Hepatocyte (in vitro differentiated cells): ENCODE measurements around the gene TINAG. TPM values are rescaled to one million over a fixed set of nuclear protein-coding genes. Genes with fewer than 3 reads are reported as not detected.

ENCODE experiments used
- DNase-seq: peaks from one replicate; pipeline ENCODE4 v3.0.0-alpha.2; 2016; ENCODE audit warnings: low spot score
- H2AFZ ChIP-seq: fragments of 200-600 bp; sonication (generic); 2 replicates; pipeline ENCODE4 v1.6.0; 2016; ENCODE audit warnings: antibody characterized with exemption, mild to moderate bottlenecking
- H3K27ac ChIP-seq: fragments of 200-600 bp; sonication (generic); 2 replicates; pipeline ENCODE4 v1.5.1; 2016; ENCODE audit warnings: mild to moderate bottlenecking
- H3K27me3 ChIP-seq: fragments of 200-600 bp; sonication (generic); 2 replicates; pipeline ENCODE4 v1.6.1; 2016
- H3K36me3 ChIP-seq: fragments of 200-600 bp; sonication (generic); replicated peaks from 2 replicates; pipeline ENCODE4 v1.5.1; 2016; ENCODE audit warnings: low read depth; ENCODE audit not compliant: insufficient read depth
- H3K4me1 ChIP-seq: fragments of 200-600 bp; sonication (generic); 2 replicates; pipeline ENCODE4 v1.5.1; 2016; ENCODE audit warnings: mild to moderate bottlenecking, moderate library complexity; ENCODE audit not compliant: insufficient read depth
- H3K4me2 ChIP-seq: fragments of 200-600 bp; sonication (generic); 2 replicates; pipeline ENCODE4 v1.6.0; 2016
- H3K4me3 ChIP-seq: fragments of 200-600 bp; sonication (generic); 2 replicates; pipeline ENCODE4 v1.5.1; 2016; ENCODE audit warnings: mild to moderate bottlenecking
- H3K79me2 ChIP-seq: fragments of 200-600 bp; sonication (generic); 2 replicates; pipeline ENCODE4 v1.6.0; 2017; ENCODE audit warnings: mild to moderate bottlenecking
- H3K9me2 ChIP-seq: fragments of 200-600 bp; sonication (generic); replicated peaks from 2 replicates; pipeline ENCODE4 v1.6.0; 2017; ENCODE audit warnings: mild to moderate bottlenecking; ENCODE audit not compliant: insufficient read depth
- H3K9me3 ChIP-seq: fragments of 200-600 bp; sonication (generic); 2 replicates; pipeline ENCODE4 v1.5.1; 2016; ENCODE audit warnings: low read depth, mild to moderate bottlenecking
- H4K20me1 ChIP-seq: fragments of 200-600 bp; sonication (generic); 2 replicates; pipeline ENCODE4 v1.6.0; 2016; ENCODE audit warnings: mild to moderate bottlenecking; ENCODE audit not compliant: insufficient read depth, poor library complexity, severe bottlenecking
- EZH2 ChIP-seq: fragments of 200-600 bp; sonication (generic); IDR thresholded peaks from 2 replicates; pipeline ENCODE4 v1.6.1; 2016; ENCODE audit warnings: antibody characterized with exemption, mild to moderate bottlenecking, borderline replicate concordance
- EZH2phosphoT487 ChIP-seq: fragments of 200-600 bp; sonication (generic); IDR thresholded peaks from one replicate; pipeline ENCODE4 v1.6.1; 2018; ENCODE audit warnings: antibody characterized with exemption, mild to moderate bottlenecking, low read depth, moderate library complexity; ENCODE audit not compliant: unreplicated experiment, severe bottlenecking
- WGBS: methylation state at CpG from one replicate; pipeline ENCODE4 v1.1.6; 2016; ENCODE audit warnings: low lambda C conversion rate; ENCODE audit errors: missing lambda C conversion rate; 5-methylcytosine and 5-hydroxymethylcytosine counted together
- polyA plus RNA-seq: library from polyadenylated mRNA; unstranded; fragments of >200 nt; fragmentation: Nextera tagmentation; extraction: Ambion mirVana; gene quantifications from 2 replicates; pipeline ENCODE4 v1.2.1, GENCODE V29; 2016
- total RNA-seq: library from RNA; depleted of rRNA; stranded (reverse); fragments of >200 nt; gene quantifications from 2 replicates; pipeline ENCODE4 v1.2.3, GENCODE V29; 2014
- TF ChIP-seq, protein P1 (sequence below): fragments of 200-600 bp; sonication (generic); IDR thresholded peaks from 2 replicates; pipeline ENCODE4 v1.5.1; 2016; ENCODE audit warnings: antibody characterized with exemption, mild to moderate bottlenecking; ENCODE audit not compliant: poor library complexity

TINAG gene
- total and polyA plus RNA-seq, 2 experiments from 2014 or later, result 0.76 to 1.1 TPM

DNA sequence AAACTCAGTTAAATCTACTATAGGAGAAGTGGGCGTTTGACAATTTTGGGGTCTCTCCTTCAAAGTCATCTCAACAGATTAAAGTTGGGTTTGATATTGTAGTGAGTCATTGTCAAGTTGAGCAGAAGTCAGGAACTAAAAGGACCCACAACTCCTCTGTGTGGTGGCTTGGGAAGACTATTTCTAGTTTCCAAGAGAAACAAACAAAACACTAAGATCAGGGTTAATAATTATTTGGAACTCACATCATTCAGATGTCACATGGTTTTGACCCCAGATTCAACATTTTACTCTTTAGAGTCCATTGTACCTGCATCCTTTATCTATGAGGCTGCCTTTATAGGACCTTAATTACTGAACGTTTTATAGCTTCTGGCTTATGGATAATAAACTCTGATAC lies 45.3 kb upstream of the TINAG start:
- H2AFZ ChIP-seq, result no peak overlapping the region
- no peaks in the 10 kb centered on the region for H3K27me3 ChIP-seq
- no peaks in the 10 kb centered on the region for H3K4me1 ChIP-seq
- no peaks in the 10 kb centered on the region for H3K9me3 ChIP-seq
- H3K4me3 ChIP-seq, result no peak overlapping the region
- no peak overlapping the region for H3K4me2 ChIP-seq
- peak; percentile 6 for DNase-seq
- H3K27ac ChIP-seq, result peak overlapping the region; percentile 5
- H3K36me3 ChIP-seq, result no peaks in the 10 kb centered on the region
- no peaks in the 10 kb centered on the region for H3K9me2 ChIP-seq
- TF ChIP-seq, protein P1, sequence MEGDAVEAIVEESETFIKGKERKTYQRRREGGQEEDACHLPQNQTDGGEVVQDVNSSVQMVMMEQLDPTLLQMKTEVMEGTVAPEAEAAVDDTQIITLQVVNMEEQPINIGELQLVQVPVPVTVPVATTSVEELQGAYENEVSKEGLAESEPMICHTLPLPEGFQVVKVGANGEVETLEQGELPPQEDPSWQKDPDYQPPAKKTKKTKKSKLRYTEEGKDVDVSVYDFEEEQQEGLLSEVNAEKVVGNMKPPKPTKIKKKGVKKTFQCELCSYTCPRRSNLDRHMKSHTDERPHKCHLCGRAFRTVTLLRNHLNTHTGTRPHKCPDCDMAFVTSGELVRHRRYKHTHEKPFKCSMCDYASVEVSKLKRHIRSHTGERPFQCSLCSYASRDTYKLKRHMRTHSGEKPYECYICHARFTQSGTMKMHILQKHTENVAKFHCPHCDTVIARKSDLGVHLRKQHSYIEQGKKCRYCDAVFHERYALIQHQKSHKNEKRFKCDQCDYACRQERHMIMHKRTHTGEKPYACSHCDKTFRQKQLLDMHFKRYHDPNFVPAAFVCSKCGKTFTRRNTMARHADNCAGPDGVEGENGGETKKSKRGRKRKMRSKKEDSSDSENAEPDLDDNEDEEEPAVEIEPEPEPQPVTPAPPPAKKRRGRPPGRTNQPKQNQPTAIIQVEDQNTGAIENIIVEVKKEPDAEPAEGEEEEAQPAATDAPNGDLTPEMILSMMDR, result no peak
- TF ChIP-seq EZH2phosphoT487 (no peak), EZH2 (no peak)
- H4K20me1 ChIP-seq, result no peaks in the 10 kb centered on the region
- 62% methylated on average over 2 of the region's 2 CpGs for WGBS
- no peaks in the 10 kb centered on the region for H3K79me2 ChIP-seq

DNA sequence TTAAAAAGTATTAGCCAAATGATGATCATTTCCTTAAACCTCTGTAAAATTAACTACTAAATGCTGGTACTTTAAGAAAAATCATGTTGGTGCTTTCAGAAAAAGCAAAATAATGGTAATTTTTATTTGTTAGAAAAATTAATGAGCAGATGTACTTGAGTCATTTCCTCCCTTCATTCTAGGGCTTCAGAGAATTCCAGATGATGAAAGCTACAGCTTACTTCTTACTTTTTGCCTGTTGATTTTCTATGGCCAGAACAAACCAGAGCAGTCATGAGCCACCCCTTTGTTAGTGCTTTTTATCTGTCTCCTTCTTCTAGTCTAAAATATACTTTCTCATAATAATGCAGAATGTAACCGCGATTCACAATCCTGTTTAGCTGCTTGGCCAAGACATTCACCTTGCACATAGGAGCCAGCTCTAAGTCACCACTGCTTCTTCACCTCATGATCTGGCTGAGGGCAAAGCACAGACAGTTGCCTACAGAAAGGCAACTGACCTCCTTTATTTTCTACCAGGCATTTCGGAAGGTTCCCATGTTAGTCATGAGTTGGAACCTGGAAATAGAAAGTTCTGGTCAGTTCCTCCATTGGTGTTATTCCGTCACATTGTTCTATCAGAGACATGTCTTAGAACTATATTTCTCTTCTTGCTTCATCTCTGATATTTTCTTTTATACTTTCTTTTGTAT lies 43.5 kb upstream of the TINAG start:
- no peak for DNase-seq
- Histone ChIP-seq H3K4me3 (no peak overlapping the region), H3K9me2 (no peaks in the 10 kb centered on the region), H3K4me1 (no peaks in the 10 kb centered on the region), H3K9me3 (no peaks in the 10 kb centered on the region), H3K27me3 (no peaks in the 10 kb centered on the region), H3K4me2 (no peak overlapping the region), H2AFZ (no peak overlapping the region), H3K27ac (no peak overlapping the region), H4K20me1 (no peaks in the 10 kb centered on the region), H3K79me2 (no peaks in the 10 kb centered on the region), H3K36me3 (no peaks in the 10 kb centered on the region)
- TF ChIP-seq, protein P1, result no peak
- TF ChIP-seq EZH2phosphoT487 (no peak), EZH2 (no peak)
- WGBS, result 100% methylated on average over 4 of the region's 4 CpGs

- H3K4me1 ChIP-seq, result no peaks in the 10 kb centered on the region
- H3K79me2 ChIP-seq, result no peaks in the 10 kb centered on the region
- no peaks in the 10 kb centered on the region for H4K20me1 ChIP-seq
- no peaks in the 10 kb centered on the region for H3K36me3 ChIP-seq
- no peak overlapping the region for H2AFZ ChIP-seq
- no peak overlapping the region for H3K4me2 ChIP-seq
- no peak overlapping the region for H3K4me3 ChIP-seq
- DNase-seq, result no peak
- H3K9me2 ChIP-seq, result no peaks in the 10 kb centered on the region
- WGBS, result 76% methylated on average over 5 of the region's 5 CpGs
- TF ChIP-seq, protein P1, result no peak
- no peak for TF ChIP-seq EZH2
- no peak for TF ChIP-seq EZH2phosphoT487
- no peaks in the 10 kb centered on the region for H3K9me3 ChIP-seq
- no peak overlapping the region for H3K27ac ChIP-seq
- no peaks in the 10 kb centered on the region for H3K27me3 ChIP-seq
Measured at GRCh38 chr6:54266400-54266923, 41.8 kb upstream of the TINAG start.

DNA sequence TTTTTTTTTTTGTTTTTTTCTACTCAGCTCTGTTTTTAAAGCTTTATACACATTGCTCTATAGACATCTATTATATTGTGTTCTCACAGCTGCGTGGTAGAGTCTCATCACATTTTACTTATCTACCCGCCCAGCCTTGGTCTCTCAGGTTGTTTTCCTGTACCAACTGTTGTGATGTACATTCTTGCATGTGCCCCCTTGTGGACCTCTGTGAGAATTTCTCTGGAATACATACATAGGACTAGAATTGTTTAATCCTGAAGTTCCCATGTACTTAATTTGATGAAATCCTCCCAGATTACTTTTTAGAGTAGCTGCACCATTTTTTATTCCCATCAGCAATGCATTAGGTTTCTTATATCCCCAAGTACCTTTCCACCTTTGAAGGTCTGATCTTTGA lies 40.4 kb upstream of the TINAG start:
- DNase-seq, result peak; percentile 65
- Histone ChIP-seq H3K4me1 (no peaks in the 10 kb centered on the region), H3K27me3 (no peaks in the 10 kb centered on the region), H3K4me3 (no peak overlapping the region), H2AFZ (no peak overlapping the region), H3K27ac (no peak overlapping the region), H3K36me3 (no peaks in the 10 kb centered on the region), H3K79me2 (no peaks in the 10 kb centered on the region), H3K4me2 (no peak overlapping the region), H3K9me2 (no peaks in the 10 kb centered on the region), H4K20me1 (no peaks in the 10 kb centered on the region), H3K9me3 (no peaks in the 10 kb centered on the region)
- WGBS, result 56% methylated on average over 2 of the region's 2 CpGs
- TF ChIP-seq EZH2, result no peak
- TF ChIP-seq, protein P1, result peak; percentile 48
